ENCODE measurements around the gene CPLANE2.
"Not testable (repeated sequence)": the region's sequence is repeated elsewhere in the genome, so short reads cannot be mapped to it uniquely, and the experiment has no call there.

The CPLANE2 gene

GRCh38 chr1:16267690-16268180, 30.8 kb upstream of the CPLANE2 start:
- no peak overlapping the region for H3K4me3 ChIP-seq (ENCODE audit: low read length)
- DNase-seq (ENCODE audit: low read depth) = no peak
- TF ChIP-seq, protein P1, sequence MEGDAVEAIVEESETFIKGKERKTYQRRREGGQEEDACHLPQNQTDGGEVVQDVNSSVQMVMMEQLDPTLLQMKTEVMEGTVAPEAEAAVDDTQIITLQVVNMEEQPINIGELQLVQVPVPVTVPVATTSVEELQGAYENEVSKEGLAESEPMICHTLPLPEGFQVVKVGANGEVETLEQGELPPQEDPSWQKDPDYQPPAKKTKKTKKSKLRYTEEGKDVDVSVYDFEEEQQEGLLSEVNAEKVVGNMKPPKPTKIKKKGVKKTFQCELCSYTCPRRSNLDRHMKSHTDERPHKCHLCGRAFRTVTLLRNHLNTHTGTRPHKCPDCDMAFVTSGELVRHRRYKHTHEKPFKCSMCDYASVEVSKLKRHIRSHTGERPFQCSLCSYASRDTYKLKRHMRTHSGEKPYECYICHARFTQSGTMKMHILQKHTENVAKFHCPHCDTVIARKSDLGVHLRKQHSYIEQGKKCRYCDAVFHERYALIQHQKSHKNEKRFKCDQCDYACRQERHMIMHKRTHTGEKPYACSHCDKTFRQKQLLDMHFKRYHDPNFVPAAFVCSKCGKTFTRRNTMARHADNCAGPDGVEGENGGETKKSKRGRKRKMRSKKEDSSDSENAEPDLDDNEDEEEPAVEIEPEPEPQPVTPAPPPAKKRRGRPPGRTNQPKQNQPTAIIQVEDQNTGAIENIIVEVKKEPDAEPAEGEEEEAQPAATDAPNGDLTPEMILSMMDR (conservative IDR thresholded peaks at IDR 0.05; ENCODE audit: low read length) = no peak

DNA sequence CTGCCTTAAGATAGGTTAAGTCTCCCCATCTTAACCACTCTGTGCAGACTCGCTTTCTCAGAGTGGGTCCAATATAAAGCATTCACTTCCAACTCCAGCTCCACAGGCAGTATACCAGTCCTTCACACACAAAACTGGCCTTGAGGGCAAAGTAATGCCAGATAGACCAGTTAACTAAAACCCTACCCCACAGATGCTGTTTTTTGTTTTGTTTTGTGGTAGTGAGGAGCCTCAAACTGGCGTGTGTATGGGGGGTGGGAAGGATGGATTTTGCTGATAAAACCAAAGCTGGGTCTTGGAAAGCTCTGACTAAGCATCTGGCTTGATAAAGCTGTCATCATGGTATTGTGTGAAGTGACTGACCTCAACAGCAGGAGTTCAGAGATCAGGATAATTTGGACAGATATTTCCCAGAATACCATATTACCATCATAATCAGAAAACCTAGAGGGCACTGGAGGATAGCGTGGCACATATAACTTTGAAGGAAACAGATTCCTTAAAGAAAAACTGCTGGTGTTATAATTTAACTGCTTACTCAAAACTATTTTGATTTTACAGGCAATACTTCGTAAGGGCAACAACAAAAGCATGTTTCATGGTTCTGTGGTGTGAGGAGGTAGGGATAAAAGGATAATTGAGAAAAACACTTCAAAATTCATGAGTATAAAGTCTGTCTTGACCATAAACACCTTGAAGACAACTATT, 29.6 kb upstream of the CPLANE2 start:
- TF ChIP-seq, protein P1 (conservative IDR thresholded peaks at IDR 0.05; ENCODE audit: low read length) = no peak
- no peak for DNase-seq (ENCODE audit: low read depth)
- H3K4me3 ChIP-seq (ENCODE audit: low read length) = no peak overlapping the region

DNA sequence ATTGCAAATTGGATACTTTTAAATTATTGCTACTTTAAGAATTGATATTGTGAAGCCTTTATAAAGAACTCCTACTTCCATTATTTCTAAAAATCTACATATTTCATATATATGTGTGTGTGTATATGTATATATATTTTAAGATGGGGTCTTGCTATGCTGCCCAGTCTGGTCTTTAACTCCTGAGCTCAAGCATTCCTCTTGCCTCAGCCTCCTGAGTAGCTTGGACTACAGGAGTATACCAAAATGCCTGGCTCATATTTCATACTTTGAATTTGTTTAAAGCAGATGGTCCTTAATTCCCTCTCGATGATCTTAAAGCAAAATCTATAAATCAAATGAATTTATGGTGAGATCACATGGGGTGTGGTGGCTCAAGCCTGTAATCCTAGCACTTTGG, 25.1 kb upstream of the CPLANE2 start:
- no peak overlapping the region for H3K4me3 ChIP-seq (ENCODE audit: low read length)
- TF ChIP-seq, protein P1 (conservative IDR thresholded peaks at IDR 0.05; ENCODE audit: low read length) = no peak
- DNase-seq (ENCODE audit: low read depth) = no peak

GRCh38 chr1:16260814-16261213, 23.8 kb upstream of the CPLANE2 start:
- TF ChIP-seq, protein P1 (conservative IDR thresholded peaks at IDR 0.05; ENCODE audit: low read length) = no peak
- DNase-seq (ENCODE audit: low read depth) = peak; percentile 66
- no peak overlapping the region for H3K4me3 ChIP-seq (ENCODE audit: low read length)

GRCh38 chr1:16258591-16259135, 21.7 kb upstream of the CPLANE2 start:
- TF ChIP-seq, protein P1 (conservative IDR thresholded peaks at IDR 0.05; ENCODE audit: low read length) = no peak
- DNase-seq (ENCODE audit: low read depth) = no peak
- no peak overlapping the region for H3K4me3 ChIP-seq (ENCODE audit: low read length)

DNA sequence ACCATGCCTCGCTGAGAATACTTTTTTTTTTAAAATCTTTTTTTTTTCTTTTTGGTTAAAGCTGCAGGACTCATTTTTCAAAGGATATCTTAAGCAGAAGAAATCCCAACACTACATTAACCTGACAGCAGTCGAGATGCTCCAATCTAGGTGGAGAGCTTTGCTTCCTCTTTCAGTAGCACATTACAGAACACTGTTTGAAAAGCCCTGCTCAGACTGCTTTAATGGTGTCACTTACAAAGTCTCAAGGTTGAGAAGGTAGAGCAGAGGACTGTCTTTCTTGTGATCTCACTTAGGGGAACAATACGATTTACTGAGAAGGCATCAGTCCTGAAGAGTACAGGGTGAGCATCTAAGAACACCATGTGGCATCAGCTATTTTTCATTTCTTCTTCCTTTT, 21.0 kb upstream of the CPLANE2 start:
- no peak overlapping the region for H3K4me3 ChIP-seq (ENCODE audit: low read length)
- DNase-seq (ENCODE audit: low read depth) = no peak
- TF ChIP-seq, protein P1 (conservative IDR thresholded peaks at IDR 0.05; ENCODE audit: low read length) = no peak

- not testable (repeated sequence) for DNase-seq (ENCODE audit: low read depth); H3K4me3 ChIP-seq (ENCODE audit: low read length)
Observed at GRCh38 chr1:16257556-16257955, 20.6 kb upstream of the CPLANE2 start.

Measured in AG10803 (cell line).